Amygdala (tissue), 56 donors: ENCODE data around the gene ITIH3.

ENCODE experiments used
- DNase-seq, 56 donors: peaks; one replicate each; lab custom pipeline; 2025; lab: John Stamatoyannopoulos, UW

The ITIH3 gene

GRCh38 chr3:52792961-52793695, 1.5 kb upstream of the ITIH3 start:
- no peak for DNase-seq

GRCh38 chr3:52793702-52794611, 639 bp upstream of the ITIH3 start:
- DNase-seq = no peak

- DNase-seq = no peak
These were observed 803 bp downstream of the ITIH3 start for GRCh38 chr3:52795298-52795900.

DNA sequence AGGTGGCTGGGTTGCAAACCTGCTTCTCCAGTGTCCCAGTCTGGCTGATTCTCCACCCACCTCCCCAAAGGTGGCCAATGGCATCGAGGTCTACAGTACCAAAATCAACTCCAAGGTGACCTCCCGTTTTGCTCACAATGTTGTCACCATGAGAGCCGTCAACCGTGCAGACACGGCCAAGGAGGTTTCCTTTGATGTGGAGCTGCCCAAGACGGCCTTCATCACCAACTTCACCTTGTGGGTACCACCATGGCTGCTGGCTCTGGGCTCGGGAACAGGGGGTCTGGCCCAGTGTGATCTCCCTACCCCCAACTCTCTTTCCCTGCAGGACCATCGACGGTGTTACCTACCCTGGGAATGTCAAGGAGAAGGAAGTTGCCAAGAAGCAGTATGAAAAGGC, 1.8 kb downstream of the ITIH3 start:
- DNase-seq = no peak

DNA sequence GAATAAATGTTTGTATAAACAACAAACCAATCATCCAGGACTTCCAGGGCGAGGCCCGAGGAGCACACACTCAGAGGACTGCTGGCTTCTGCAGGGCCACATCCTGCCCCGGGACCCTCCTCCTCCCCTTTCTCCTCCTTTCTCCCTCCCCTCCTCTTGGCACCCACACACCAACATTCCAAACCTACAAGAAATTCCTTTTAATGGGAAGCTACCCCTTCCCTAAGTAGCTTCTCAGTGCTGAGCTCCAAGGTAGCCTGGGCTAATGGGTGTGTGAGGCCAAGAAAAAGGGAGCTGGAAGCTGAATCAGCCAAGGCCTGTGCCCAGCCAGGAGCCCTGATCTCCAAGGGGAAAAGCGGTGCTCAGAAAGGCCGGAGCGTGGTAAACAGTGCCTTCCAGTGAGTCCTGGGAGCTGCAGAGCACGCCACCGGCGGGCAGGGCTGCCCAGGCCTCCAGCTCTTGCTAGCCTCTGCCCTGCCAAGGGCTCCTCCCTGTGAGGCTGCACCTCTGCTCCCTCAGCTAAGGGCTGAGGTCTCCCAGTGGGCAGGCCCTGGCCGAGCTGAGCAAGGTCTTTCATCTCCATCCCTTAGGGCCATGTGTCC, 3.9 kb downstream of the ITIH3 start:
- no peak for DNase-seq

DNA sequence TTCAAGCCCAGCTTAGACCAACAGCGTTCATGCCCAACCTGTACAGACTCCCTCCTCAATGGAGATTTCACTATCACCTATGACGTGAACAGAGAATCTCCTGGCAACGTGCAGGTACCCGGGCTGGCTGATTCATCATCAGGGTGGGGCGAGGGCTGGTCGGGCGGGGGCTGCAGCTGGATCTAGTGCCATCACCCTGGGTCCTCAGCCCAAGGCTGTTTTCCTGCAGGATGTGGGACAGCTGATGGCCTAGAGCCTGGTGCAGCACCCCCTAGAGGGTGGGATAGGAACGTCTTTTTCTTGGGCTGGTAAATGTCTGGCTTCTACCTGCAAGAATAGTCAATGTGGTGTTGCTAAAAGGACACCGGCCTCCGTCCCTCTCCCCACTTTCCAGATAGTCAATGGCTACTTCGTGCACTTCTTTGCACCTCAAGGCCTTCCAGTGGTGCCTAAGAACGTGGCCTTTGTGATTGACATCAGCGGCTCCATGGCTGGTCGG, 4.4 kb downstream of the ITIH3 start:
- DNase-seq = no peak

GRCh38 chr3:52800079-52800478, 5.5 kb downstream of the ITIH3 start:
- DNase-seq = no peak

DNA sequence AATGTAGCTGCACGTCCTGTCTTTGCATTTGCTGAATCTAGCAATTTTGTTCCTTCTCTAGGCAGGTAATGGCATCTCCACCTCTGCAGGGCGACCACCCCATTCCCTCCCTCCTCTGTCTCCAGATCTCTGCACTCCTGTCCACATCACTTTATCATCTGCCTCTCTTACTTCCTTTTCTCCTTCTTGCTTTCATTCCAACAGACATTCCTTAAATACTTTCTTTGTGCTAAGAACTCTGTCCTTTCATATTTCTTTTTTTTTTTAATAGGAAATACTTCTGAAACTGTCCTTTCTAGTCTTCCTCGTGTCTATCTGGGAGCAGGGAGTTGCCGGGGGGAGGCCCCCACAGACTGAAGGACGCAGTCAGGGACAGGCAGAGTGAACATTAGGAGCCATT, 7.2 kb downstream of the ITIH3 start:
- no peak for DNase-seq

GRCh38 chr3:52805270-52806039, 10.9 kb downstream of the ITIH3 start:
- no peak for DNase-seq

GRCh38 chr3:52809149-52809548, 14.6 kb downstream of the ITIH3 start:
- no peak for DNase-seq

GRCh38 chr3:52809662-52810377, 15.2 kb downstream of the ITIH3 start:
- no peak for DNase-seq

DNA sequence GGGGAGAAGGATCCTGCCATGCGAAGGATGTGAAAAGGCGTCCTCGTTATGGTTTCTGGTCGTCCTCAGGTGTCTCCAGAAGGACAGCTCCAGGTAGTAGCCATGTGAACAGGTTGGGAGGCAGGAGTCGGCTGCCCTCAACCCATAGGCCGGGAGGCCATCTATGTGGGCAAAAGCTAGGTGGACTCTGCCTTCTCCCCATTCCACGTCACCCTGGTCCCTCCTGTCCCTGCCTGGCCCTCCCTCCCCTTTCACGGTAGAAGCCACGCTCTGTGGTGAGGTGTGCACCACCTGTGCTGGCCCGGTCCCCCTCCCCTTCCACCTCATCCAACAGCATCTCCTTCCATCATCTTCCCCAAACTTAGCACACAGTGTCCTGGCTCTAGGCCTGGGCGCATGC, 16.3 kb downstream of the ITIH3 start:
- no peak for DNase-seq

DNA sequence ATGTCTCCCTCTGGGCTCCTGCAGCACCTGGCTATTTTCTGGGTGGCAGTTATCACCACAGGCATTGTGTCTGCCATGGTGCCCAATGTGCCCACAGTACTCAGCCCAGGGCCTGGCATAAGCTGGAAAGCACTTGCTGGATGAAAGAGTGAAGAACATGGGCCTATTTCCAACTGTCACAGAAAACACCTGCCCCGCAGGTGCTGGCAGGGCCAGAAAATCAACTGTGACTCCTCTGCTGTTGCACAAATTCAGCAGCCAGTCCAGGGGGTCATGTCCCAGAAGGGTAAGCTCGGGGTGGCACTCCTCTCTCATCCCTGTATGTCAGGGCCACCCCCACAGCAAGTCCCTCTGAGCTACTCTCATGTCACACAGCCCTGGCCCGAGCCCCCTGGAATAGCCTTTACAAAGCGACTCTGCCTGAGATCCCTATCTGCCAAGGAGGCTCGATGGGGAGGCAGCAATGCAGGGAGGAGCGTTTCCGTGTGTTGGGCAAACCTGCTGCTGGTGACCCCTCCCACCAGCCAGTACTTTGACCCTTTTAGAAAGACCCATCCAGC, 16.9 kb downstream of the ITIH3 start:
- DNase-seq = no peak

- no peak for DNase-seq
These were observed 19.2 kb downstream of the ITIH3 start for GRCh38 chr3:52813810-52814209.

DNA sequence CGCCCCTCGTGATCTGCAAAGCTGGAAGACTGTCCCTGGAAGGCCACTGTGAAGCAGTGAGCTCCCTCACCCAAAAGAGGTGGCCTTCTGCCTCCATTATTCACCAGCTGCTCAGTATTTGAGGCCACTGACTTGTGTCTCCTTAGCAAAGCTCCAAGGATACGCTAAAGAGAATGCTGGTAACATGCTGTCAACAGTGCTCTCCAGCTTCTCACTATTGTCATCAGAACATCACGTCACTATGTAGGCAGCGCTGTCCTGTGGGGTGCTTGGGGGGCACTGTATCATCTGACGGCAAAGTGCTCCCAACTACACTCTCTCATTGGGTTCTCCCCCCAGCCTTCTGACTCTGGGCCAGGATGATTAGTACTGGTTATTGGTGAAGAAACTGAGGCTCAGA, 21.6 kb downstream of the ITIH3 start:
- DNase-seq = no peak

- no peak for DNase-seq
These were observed 22.1 kb downstream of the ITIH3 start for GRCh38 chr3:52816654-52817053.

- no peak for DNase-seq
These were observed 22.6 kb downstream of the ITIH3 start for GRCh38 chr3:52817221-52817620.

- DNase-seq = no peak
These were observed 23.3 kb downstream of the ITIH3 start for GRCh38 chr3:52817860-52818259.

DNA sequence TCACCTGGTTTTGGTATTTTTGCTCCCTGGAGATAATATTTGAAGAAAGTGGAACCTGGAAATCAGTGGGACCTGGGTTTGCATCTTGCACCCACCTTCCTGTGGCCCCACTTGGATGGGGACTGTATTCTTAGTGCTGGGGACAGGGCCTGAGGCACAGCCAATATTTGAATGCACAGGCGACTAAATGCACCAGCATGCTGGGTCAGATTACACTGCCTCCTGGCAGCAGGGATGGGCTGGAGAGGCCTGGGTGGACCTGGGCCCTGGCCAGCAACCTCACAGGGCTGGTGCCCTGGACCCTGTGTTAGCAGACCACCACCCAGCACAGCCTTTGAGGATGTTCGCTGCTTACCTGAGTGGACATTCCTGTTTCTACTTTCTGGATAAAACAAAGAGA, 25.3 kb downstream of the ITIH3 start:
- no peak for DNase-seq
